HFF-Myc (cell line): Measurements from ENCODE around the gene HDAC4.

Source experiments
- DNase-seq: peaks from one replicate; pipeline ENCODE4 v3.0.0-alpha.2; 2011; ENCODE audit warnings: low read depth; ENCODE audit errors: extremely low read depth
- H3K4me3 ChIP-seq: replicated peaks from 2 replicates; pipeline ENCODE4 v1.5.1; 2011; ENCODE audit warnings: low read depth, mild to moderate bottlenecking, control low read depth, low read length
- TF ChIP-seq, protein P1 (sequence below): IDR thresholded peaks from 2 replicates; pipeline ENCODE4 v1.5.1; 2012; ENCODE audit warnings: mild to moderate bottlenecking, low read depth, low read length, control low read depth; ENCODE audit errors: missing control alignments

The HDAC4 gene

GRCh38 chr2:239059854-239060253, 341.0 kb downstream of the HDAC4 start:
- no peak for DNase-seq
- TF ChIP-seq, protein P1, sequence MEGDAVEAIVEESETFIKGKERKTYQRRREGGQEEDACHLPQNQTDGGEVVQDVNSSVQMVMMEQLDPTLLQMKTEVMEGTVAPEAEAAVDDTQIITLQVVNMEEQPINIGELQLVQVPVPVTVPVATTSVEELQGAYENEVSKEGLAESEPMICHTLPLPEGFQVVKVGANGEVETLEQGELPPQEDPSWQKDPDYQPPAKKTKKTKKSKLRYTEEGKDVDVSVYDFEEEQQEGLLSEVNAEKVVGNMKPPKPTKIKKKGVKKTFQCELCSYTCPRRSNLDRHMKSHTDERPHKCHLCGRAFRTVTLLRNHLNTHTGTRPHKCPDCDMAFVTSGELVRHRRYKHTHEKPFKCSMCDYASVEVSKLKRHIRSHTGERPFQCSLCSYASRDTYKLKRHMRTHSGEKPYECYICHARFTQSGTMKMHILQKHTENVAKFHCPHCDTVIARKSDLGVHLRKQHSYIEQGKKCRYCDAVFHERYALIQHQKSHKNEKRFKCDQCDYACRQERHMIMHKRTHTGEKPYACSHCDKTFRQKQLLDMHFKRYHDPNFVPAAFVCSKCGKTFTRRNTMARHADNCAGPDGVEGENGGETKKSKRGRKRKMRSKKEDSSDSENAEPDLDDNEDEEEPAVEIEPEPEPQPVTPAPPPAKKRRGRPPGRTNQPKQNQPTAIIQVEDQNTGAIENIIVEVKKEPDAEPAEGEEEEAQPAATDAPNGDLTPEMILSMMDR: no peak
- H3K4me3 ChIP-seq: no peak overlapping the region

DNA sequence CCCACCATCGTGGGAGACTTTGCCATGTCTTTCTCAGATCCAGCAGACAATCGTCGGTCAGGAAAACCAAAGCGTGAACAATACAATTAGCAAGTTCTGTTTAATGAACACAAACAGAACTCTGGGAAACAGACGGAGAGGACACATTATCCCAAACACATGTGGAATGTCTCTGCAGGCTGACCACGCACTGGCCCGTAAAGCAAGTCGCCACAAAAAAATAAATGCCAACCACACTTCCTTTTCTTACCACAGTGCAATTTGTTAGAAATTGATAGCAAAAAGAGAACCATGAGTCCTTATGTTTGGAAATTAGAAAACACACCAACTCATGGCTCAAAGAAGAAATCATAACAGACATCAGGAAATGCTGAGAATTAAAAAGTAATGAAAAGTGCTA, 342.1 kb downstream of the HDAC4 start:
- H3K4me3 ChIP-seq: no peak overlapping the region
- TF ChIP-seq, protein P1: no peak
- no peak for DNase-seq

- TF ChIP-seq, protein P1: no peak
- no peak overlapping the region for H3K4me3 ChIP-seq
- DNase-seq: no peak
These were observed 343.3 kb downstream of the HDAC4 start for GRCh38 chr2:239057533-239057932.

GRCh38 chr2:239056611-239057010, 344.2 kb downstream of the HDAC4 start:
- TF ChIP-seq, protein P1: no peak
- no peak for DNase-seq
- H3K4me3 ChIP-seq: no peak overlapping the region

- no peak for DNase-seq
- TF ChIP-seq, protein P1: no peak
- H3K4me3 ChIP-seq: no peak overlapping the region
These were observed 344.9 kb downstream of the HDAC4 start for GRCh38 chr2:239055756-239056493.

DNA sequence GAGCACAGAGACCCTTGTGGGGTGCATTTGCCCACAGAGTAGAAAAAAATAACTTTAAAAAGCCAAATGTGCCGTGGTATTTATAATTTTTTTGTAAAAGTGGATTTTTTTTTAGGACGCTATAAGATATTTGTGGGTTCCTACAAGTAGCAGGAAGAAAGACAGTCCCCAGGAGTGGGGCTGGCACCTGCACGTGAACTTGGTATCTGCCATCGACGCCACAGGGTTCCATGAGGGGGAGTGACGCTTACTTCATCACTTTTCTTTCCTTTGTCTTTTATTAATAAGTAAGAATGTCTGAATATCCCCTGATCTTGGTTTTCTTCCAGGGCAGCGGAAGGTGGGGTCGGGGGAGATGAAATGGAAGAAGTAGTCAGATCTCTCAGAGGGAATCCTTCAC, 345.9 kb downstream of the HDAC4 start:
- DNase-seq: no peak
- no peak overlapping the region for H3K4me3 ChIP-seq
- TF ChIP-seq, protein P1: no peak

DNA sequence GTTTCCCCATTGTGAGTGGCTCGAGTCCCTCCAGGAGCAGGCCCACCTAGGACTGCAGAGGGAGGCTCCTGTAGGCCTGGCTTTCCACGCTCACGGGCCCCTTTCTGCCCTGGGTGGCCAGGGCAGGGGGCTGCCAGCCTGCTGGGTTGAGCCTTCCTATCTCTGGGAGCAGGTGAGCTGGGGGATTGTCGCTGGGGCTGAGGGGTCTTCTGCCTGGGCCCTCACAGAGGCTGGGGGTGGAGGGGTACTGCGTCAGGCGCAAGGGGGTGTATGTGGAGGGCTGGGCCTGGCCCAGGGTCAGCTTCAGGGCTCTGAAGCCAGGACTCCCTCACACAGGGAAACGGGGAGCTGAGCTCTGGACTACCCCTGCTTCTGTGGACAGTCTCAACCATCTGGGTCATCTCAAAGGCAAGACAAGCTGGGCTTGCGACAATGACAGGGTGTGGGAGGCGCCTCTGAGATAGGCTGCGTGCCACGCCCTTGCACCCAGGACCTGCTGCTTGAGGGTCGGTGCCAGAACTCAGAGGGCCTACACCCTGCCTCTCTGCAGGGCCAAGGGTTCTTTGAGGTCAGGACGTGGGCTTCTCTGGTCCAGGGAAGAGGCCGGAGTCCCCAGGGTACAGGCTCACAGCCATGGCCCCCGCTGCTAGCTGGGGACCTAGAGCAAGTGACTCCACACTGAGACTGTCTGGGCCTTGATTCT, 346.9 kb downstream of the HDAC4 start:
- no peak overlapping the region for H3K4me3 ChIP-seq
- DNase-seq: no peak
- TF ChIP-seq, protein P1: no peak
